Skeletal muscle tissue (tissue), 4 donors: ENCODE data around the gene DDX50. TPM values are rescaled to one million over a fixed set of nuclear protein-coding genes. Genes with fewer than 3 reads are reported as not detected.

Experiments used
- H3K27ac ChIP-seq: one replicate; pipeline ENCODE4 v1.7.0; 2013; ENCODE audit warnings: mild to moderate bottlenecking, low read depth, low read length, inconsistent platforms
- H3K27me3 ChIP-seq, 3 donors: one replicate each; pipeline ENCODE4 v1.7.0; 2013; ENCODE audit warnings: low read length in 3 of 3; ENCODE audit not compliant: control insufficient read depth in 3 of 3, insufficient read depth in 3 of 3
- H3K36me3 ChIP-seq, 3 donors: one replicate each; pipeline ENCODE4 v1.7.0; 2013; ENCODE audit warnings: low read length in 3 of 3; ENCODE audit not compliant: control insufficient read depth in 3 of 3, insufficient read depth in 3 of 3
- H3K4me1 ChIP-seq, 3 donors: one replicate each; pipeline ENCODE4 v1.7.0; 2013; ENCODE audit warnings: low read length in 3 of 3, mild to moderate bottlenecking in 3 of 3; ENCODE audit not compliant: control insufficient read depth in 3 of 3, insufficient read depth in 3 of 3
- H3K4me3 ChIP-seq, 3 donors: one replicate each; pipeline ENCODE4 v1.7.0; 2013; ENCODE audit warnings: low read length in 3 of 3
- H3K9ac ChIP-seq, 3 donors: one replicate each; pipeline ENCODE4 v1.7.0; 2013; ENCODE audit warnings: low read length in 3 of 3, mild to moderate bottlenecking in 3 of 3, moderate library complexity in 2 of 3, low read depth in 1 of 3
- H3K9me3 ChIP-seq, 3 donors: one replicate each; pipeline ENCODE4 v1.7.0; 2013; ENCODE audit warnings: low read length in 3 of 3; ENCODE audit not compliant: control insufficient read depth in 3 of 3
- total RNA-seq: library from RNA; depleted of rRNA; stranded (reverse); fragments of >200 nt; gene quantifications from one replicate; pipeline ENCODE4 v1.2.3, GENCODE V29; 2014
- donor health status: Osteomylitis.

Gene DDX50
- total RNA-seq, 1 donor from 2014 or later: 42.3 TPM

- Histone ChIP-seq H3K9ac (peak overlapping the region in 1 of 3 donors; percentile 35), H3K9me3 (no peaks in the 10 kb centered on the region), H3K27me3 (no peaks in the 10 kb centered on the region), H3K4me1 (peaks cover 0 to 12% (median 5%) of the 10 kb centered on the region in 3 donors), H3K36me3 (no peaks in the 10 kb centered on the region), H3K4me3 (peak overlapping the region in 1 of 3 donors; percentile 9), H3K27ac (peak overlapping the region; percentile 70)
These were observed 29.3 kb upstream of the DDX50 start for GRCh38 chr10:68871731-68872342.

- Histone ChIP-seq H3K4me3 (no peak overlapping the region), H3K36me3 (no peaks in the 10 kb centered on the region), H3K27ac (no peak overlapping the region), H3K9me3 (no peaks in the 10 kb centered on the region), H3K27me3 (no peaks in the 10 kb centered on the region), H3K4me1 (peaks cover 0 to 4% (median 3%) of the 10 kb centered on the region in 3 donors), H3K9ac (no peak overlapping the region)
These were observed 24.6 kb upstream of the DDX50 start for GRCh38 chr10:68876246-68877138.

DNA sequence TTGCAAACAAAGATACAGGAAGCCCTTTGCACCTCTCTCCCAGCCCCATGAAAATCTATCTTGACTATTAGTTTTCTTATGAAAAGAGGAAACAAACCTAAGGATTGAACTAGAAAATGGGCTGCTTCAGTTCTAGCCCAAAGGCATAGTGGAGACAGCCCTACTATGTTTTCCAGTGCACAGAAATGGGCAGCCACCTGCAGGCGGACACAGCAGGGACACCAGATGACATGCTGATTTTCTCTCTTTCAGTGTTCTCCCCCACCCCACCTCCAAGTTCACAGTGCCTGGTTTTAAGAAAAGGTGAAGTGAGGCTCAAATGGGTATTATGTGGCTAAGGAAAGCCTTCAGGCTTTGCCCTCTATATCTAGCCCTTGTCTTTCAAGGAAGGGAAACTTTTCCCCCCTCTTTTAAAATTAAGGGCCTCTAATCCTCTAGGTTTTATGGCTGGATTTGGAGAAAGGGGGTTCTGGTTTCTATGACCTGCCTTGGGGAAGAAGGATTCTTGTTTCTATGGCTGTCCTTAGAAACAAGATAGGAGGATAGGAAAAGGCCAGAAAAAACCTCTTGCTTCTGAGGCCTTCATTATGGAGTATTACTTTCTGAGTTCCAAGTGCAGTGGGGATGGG is 23.5 kb upstream of the DDX50 start:
- Histone ChIP-seq H3K9me3 (no peaks in the 10 kb centered on the region), H3K36me3 (no peaks in the 10 kb centered on the region), H3K4me3 (no peak overlapping the region), H3K27ac (no peak overlapping the region), H3K4me1 (no peaks in the 10 kb centered on the region), H3K9ac (no peak overlapping the region), H3K27me3 (no peaks in the 10 kb centered on the region)

DNA sequence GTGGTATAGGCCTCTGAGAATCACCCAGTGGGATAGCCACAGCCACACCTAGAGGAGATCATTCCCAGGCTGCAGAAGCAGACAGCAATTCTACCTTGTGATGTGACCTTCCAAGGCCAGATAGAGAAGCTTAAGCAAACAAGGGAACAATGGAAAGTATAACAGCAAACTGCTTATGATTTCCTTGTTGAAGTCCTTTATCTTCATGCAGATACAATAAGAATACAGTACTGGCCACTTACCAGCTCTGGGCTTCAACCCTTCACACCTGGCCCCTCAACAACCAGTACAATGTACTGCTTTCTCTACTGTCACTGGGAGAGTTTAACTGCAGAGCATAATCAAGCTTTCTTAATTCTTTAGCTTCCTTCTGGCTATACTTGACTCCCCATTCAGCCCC is 22.6 kb upstream of the DDX50 start:
- Histone ChIP-seq H3K9me3 (no peaks in the 10 kb centered on the region), H3K27ac (no peak overlapping the region), H3K4me1 (no peaks in the 10 kb centered on the region), H3K4me3 (no peak overlapping the region), H3K9ac (no peak overlapping the region), H3K27me3 (no peaks in the 10 kb centered on the region), H3K36me3 (no peaks in the 10 kb centered on the region)

DNA sequence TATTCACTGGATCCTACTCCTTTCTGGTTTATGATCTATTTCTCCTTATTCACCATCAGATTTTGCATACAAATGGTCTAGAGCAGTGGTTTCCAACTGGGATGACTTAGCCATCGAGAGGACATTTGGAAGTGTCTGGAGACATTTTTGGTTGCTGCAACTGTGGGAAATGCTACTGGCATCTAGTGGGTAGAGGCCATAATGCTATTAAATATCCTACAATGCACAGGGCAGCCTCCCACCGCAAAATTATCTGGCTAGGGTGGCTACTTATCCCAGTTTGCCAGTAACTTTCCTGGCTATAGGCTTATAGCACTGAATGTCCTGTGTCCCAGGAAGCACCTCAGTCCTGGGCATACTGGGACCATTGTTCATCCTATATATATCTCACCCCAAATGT is 21.5 kb upstream of the DDX50 start:
- no peaks in the 10 kb centered on the region for H3K4me1 ChIP-seq
- H3K9ac ChIP-seq: no peak overlapping the region
- H3K27ac ChIP-seq: no peak overlapping the region
- no peaks in the 10 kb centered on the region for H3K9me3 ChIP-seq
- no peak overlapping the region for H3K4me3 ChIP-seq
- no peaks in the 10 kb centered on the region for H3K27me3 ChIP-seq
- H3K36me3 ChIP-seq: no peaks in the 10 kb centered on the region

DNA sequence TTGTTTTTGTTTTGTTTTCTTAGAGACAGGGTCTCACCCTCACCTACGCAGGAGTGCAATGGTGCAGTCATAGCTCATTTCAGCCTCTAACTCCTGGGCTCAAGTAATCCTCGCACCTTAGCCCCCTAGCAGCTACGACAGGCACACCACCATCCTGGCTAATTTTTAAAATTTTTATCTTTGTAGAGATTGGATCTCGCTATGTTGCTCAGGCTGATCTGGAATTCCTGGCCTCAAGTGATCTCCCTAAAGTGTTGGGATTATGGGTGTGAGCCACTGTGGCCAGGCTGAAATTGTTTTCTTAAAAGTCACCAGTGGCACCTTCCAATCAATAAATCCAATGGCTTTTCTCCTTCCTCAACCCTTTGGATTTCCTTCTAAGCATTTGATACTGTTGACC is 20.9 kb upstream of the DDX50 start:
- H3K4me1 ChIP-seq: no peaks in the 10 kb centered on the region
- H3K4me3 ChIP-seq: no peak overlapping the region
- no peaks in the 10 kb centered on the region for H3K9me3 ChIP-seq
- H3K27me3 ChIP-seq: no peaks in the 10 kb centered on the region
- H3K36me3 ChIP-seq: no peaks in the 10 kb centered on the region
- H3K27ac ChIP-seq: no peak overlapping the region
- no peak overlapping the region for H3K9ac ChIP-seq

DNA sequence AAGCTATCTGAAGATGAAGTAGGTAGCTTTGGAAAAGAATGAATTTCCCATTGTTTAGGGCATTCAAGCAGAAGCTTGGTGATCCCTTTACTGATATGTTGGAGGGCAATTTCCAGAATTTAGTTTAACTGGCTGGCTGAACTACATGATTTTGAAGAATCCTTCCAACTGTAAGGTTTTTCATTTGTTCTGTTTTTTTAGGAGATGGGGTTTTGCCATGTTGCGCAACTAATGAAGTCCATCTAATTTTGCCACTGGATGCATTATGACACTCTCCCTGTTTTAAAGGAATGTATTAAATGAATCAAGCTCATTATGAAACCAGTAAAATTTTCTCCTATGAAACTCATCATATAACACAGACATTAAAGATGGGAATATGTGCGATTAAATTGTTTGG is 6.1 kb upstream of the DDX50 start:
- H3K9ac ChIP-seq: no peak overlapping the region
- no peak overlapping the region for H3K4me3 ChIP-seq
- H3K27me3 ChIP-seq: no peaks in the 10 kb centered on the region
- H3K9me3 ChIP-seq: no peaks in the 10 kb centered on the region
- no peak overlapping the region for H3K27ac ChIP-seq
- H3K36me3 ChIP-seq: no peaks in the 10 kb centered on the region
- peaks cover under 1 to 4% (median 1%) of the 10 kb centered on the region in 3 donors for H3K4me1 ChIP-seq

DNA sequence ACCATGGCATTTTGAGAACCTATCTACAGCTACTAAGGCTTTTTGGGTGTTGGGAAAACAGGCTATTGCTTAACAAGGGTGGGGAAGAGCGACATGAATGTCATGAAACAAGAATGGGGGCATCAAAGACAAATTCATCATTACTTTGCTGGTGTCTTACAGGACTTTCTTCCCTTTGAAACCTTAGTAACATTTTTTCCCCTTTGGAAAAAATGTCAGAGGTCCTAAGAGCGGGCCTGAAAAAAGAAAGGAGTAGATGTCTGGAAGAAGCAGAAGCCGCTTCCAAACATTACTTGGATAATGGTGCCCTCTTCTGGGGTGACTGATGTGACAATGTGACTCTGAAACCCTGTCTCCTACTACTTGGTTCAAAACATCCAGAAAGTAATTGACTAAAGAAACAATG is 3.8 kb upstream of the DDX50 start:
- no peaks in the 10 kb centered on the region for H3K9me3 ChIP-seq
- H3K4me1 ChIP-seq: peaks cover 13 to 19% (median 14%) of the 10 kb centered on the region in 3 donors
- peak overlapping the region in 1 of 3 donors; percentile 9 for H3K4me3 ChIP-seq
- no peak overlapping the region for H3K27ac ChIP-seq
- no peak overlapping the region for H3K9ac ChIP-seq
- no peaks in the 10 kb centered on the region for H3K36me3 ChIP-seq
- H3K27me3 ChIP-seq: no peaks in the 10 kb centered on the region

DNA sequence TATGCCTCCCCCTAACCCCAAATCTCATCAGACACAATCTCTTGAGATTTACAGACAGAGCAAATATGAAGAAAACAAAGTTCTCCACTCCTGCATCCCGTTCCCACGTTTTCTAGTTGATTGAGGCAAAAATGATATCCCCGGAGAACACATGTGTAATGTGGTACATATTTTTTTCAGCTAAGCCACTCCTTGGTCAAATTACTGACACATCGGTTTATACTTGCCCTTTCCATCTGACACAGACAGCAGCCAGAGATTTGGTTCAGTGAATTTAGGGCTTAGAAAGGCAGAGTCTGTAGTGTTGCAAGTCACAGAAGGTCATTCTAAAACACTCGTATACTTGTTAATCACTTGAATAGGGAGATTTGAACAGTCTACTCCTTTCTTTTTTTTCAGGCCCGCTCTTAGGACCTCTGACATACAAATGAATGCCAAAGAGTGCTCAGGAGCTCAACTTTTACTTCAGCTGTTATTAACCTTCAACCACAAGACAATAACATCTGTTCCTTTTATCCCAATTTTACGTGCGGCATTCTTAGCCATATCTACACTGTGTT is 1.8 kb upstream of the DDX50 start:
- peaks cover 16 to 25% (median 18%) of the 10 kb centered on the region in 3 donors for H3K4me1 ChIP-seq
- H3K4me3 ChIP-seq: no peak overlapping the region
- no peaks in the 10 kb centered on the region for H3K36me3 ChIP-seq
- H3K9ac ChIP-seq: no peak overlapping the region
- no peaks in the 10 kb centered on the region for H3K9me3 ChIP-seq
- no peak overlapping the region for H3K27ac ChIP-seq
- no peaks in the 10 kb centered on the region for H3K27me3 ChIP-seq
